Trophoblast cell (in vitro differentiated cells and primary cell): ENCODE measurements around the gene LAMA2.

Experiments
- DNase-seq, 2 donors: peaks; one replicate each; pipeline ENCODE4 v3.0.0-alpha.2; 2016
- H2AFZ ChIP-seq: 2 replicates; pipeline ENCODE4 v1.6.1; 2013; ENCODE audit warnings: low read length, moderate library complexity, mild to moderate bottlenecking; ENCODE audit not compliant: insufficient read depth, poor library complexity
- H2AK5ac ChIP-seq: 2 replicates; pipeline ENCODE4 v1.6.1; 2013; ENCODE audit warnings: mild to moderate bottlenecking, low read length
- H2BK120ac ChIP-seq: 2 replicates; pipeline ENCODE4 v1.6.1; 2013; ENCODE audit warnings: low read length, mild to moderate bottlenecking, moderate library complexity; ENCODE audit not compliant: insufficient read depth, poor library complexity
- H2BK12ac ChIP-seq: 2 replicates; pipeline ENCODE4 v1.6.1; 2013; ENCODE audit warnings: mild to moderate bottlenecking, low read length, moderate library complexity
- H2BK5ac ChIP-seq: 2 replicates; pipeline ENCODE4 v1.6.1; 2013; ENCODE audit warnings: low read length, low read depth, moderate library complexity, mild to moderate bottlenecking; ENCODE audit not compliant: poor library complexity
- H3K14ac ChIP-seq: 2 replicates; pipeline ENCODE4 v1.6.1; 2013; ENCODE audit warnings: mild to moderate bottlenecking, low read length
- H3K18ac ChIP-seq: 2 replicates; pipeline ENCODE4 v1.6.1; 2013; ENCODE audit warnings: mild to moderate bottlenecking, low read length
- H3K23ac ChIP-seq: 2 replicates; pipeline ENCODE4 v1.6.1; 2013; ENCODE audit warnings: low read length
- H3K27ac ChIP-seq: 2 replicates; pipeline ENCODE4 v1.5.1; 2013; ENCODE audit warnings: low read depth, mild to moderate bottlenecking, inconsistent platforms, low read length, moderate library complexity
- H3K27me3 ChIP-seq: 2 replicates; pipeline ENCODE4 v1.6.1; 2013; ENCODE audit warnings: inconsistent platforms, mild to moderate bottlenecking, low read length, moderate library complexity; ENCODE audit not compliant: insufficient read depth
- H3K36me3 ChIP-seq, 2 experiments: 1 replicate in 1 of 2; 2 replicates in 1 of 2; pipeline ENCODE4 v1.6.1; 2013; ENCODE audit warnings: low read length in 2 of 2, mild to moderate bottlenecking in 2 of 2, moderate library complexity in 1 of 2; ENCODE audit not compliant: insufficient read depth in 2 of 2, control insufficient read depth in 1 of 2
- H3K4ac ChIP-seq: 2 replicates; pipeline ENCODE4 v1.6.1; 2013; ENCODE audit warnings: low read depth, mild to moderate bottlenecking, low read length, moderate library complexity
- H3K4me1 ChIP-seq, 2 experiments: 1 replicate in 1 of 2; 2 replicates in 1 of 2; pipeline ENCODE4 v1.6.1; 2013; ENCODE audit warnings: low read length in 2 of 2, mild to moderate bottlenecking in 2 of 2, moderate library complexity in 1 of 2; ENCODE audit not compliant: insufficient read depth in 2 of 2, control insufficient read depth in 1 of 2
- H3K4me2 ChIP-seq: 2 replicates; pipeline ENCODE4 v1.6.1; 2013; ENCODE audit warnings: inconsistent platforms, mild to moderate bottlenecking, low read length, moderate library complexity
- H3K4me3 ChIP-seq: 2 replicates; pipeline ENCODE4 v1.5.1; 2013; ENCODE audit warnings: mild to moderate bottlenecking, low read depth, low read length, inconsistent platforms
- H3K79me1 ChIP-seq: one replicate; pipeline ENCODE4 v1.6.1; 2013; ENCODE audit warnings: low read length
- H3K79me2 ChIP-seq: 2 replicates; pipeline ENCODE4 v1.6.1; 2013; ENCODE audit warnings: low read length, mild to moderate bottlenecking; ENCODE audit not compliant: control insufficient read depth, insufficient read depth, poor library complexity
- H3K9ac ChIP-seq: 2 replicates; pipeline ENCODE4 v1.6.1; 2013; ENCODE audit warnings: mild to moderate bottlenecking, low read length
- H3K9me3 ChIP-seq: 2 replicates; pipeline ENCODE4 v1.6.1; 2013; ENCODE audit warnings: low read depth, mild to moderate bottlenecking, control low read depth, inconsistent platforms, low read length; ENCODE audit not compliant: insufficient read depth
- H4K12ac ChIP-seq: 2 replicates; pipeline ENCODE4 v1.6.1; 2013; ENCODE audit warnings: low read depth, mild to moderate bottlenecking, low read length, moderate library complexity
- H4K8ac ChIP-seq: 2 replicates; pipeline ENCODE4 v1.6.1; 2013; ENCODE audit warnings: low read depth, mild to moderate bottlenecking, low read length, moderate library complexity
- H4K91ac ChIP-seq: one replicate; pipeline ENCODE4 v1.6.1; 2013; ENCODE audit warnings: low read depth, mild to moderate bottlenecking, low read length, moderate library complexity
- WGBS: extraction: QIAGEN DNeasy Blood & Tissue Kit; methylation state at CpG from one replicate; pipeline ENCODE4 v1.1.7; 2013; ENCODE audit warnings: missing lambda C conversion rate; ENCODE audit not compliant: insufficient read length, insufficient coverage; ENCODE audit errors: extremely low coverage; 5-methylcytosine and 5-hydroxymethylcytosine counted together

Gene LAMA2

DNA sequence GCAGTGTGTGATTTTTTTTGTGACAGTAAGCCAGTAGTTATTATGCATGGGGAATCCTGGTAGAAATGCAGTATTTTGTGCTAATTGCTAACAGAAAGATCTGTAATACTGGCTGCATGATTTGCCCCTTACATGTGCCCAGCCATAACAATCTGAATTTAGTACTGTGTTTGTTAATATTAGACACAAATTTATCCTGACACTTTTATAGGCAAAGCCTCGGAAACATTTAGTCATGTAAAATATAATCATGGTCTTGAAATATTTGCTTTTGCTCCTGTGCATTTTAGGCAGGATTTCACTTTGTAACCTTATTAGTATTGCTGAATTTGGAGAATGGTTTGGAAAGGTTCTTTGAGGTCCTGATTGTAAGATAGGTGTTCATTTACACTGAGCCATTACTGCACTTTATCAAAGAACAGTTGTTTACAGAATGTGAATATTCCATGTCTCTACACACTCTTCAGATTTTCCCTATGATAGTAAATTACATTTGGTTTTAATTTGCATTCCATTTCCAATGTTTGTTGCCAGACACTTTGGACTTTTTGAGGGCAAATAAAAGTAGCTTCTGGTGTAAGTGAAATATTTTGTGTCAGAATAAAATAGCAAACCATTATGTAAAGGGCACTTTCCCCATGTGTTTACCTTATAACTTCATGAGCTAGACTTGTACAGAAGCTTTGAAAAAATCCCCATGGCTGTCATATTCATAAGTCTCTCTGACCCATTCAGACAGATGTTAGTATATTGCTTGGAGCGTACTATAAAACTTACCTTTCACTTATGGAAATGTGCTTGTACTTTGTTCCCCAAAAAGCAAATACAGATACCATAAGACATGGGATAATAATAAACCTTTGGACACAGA, 477.1 kb downstream of the LAMA2 start:
- H3K9ac ChIP-seq, result no peak overlapping the region
- no peak overlapping the region for H2BK12ac ChIP-seq
- H3K79me2 ChIP-seq, result no peaks in the 10 kb centered on the region
- H3K23ac ChIP-seq, result no peak overlapping the region
- H3K14ac ChIP-seq, result no peak overlapping the region
- no peak overlapping the region for H4K8ac ChIP-seq
- H3K4me1 ChIP-seq, result no peaks in the 10 kb centered on the region
- H3K4me3 ChIP-seq, result no peak overlapping the region
- H3K27me3 ChIP-seq, result no peaks in the 10 kb centered on the region
- H2BK5ac ChIP-seq, result no peak overlapping the region
- H3K4me2 ChIP-seq, result no peak overlapping the region
- H3K36me3 ChIP-seq, result no peaks in the 10 kb centered on the region
- H3K79me1 ChIP-seq, result no peaks in the 10 kb centered on the region
- no peak overlapping the region for H2AK5ac ChIP-seq
- WGBS, result no CpG with 5 or more reads among the region's 2 CpGs
- H3K27ac ChIP-seq, result no peak overlapping the region
- no peak overlapping the region for H3K18ac ChIP-seq
- no peak for DNase-seq
- no peak overlapping the region for H2AFZ ChIP-seq
- no peak overlapping the region for H4K12ac ChIP-seq
- H4K91ac ChIP-seq, result no peak overlapping the region
- H2BK120ac ChIP-seq, result no peak overlapping the region
- no peak overlapping the region for H3K4ac ChIP-seq
- no peaks in the 10 kb centered on the region for H3K9me3 ChIP-seq

- no peaks in the 10 kb centered on the region for H3K9me3 ChIP-seq
- no peak overlapping the region for H3K14ac ChIP-seq
- no peak overlapping the region for H2BK12ac ChIP-seq
- WGBS, result no CpG with 5 or more reads among the region's 2 CpGs
- no peak overlapping the region for H3K4ac ChIP-seq
- no peaks in the 10 kb centered on the region for H3K79me2 ChIP-seq
- H2AK5ac ChIP-seq, result no peak overlapping the region
- H4K8ac ChIP-seq, result no peak overlapping the region
- H2BK5ac ChIP-seq, result no peak overlapping the region
- no peaks in the 10 kb centered on the region for H3K27me3 ChIP-seq
- H3K4me2 ChIP-seq, result no peak overlapping the region
- no peaks in the 10 kb centered on the region for H3K79me1 ChIP-seq
- no peak overlapping the region for H3K9ac ChIP-seq
- no peak overlapping the region for H4K91ac ChIP-seq
- H3K4me1 ChIP-seq, result no peaks in the 10 kb centered on the region
- H4K12ac ChIP-seq, result no peak overlapping the region
- H3K36me3 ChIP-seq, result no peaks in the 10 kb centered on the region
- H3K23ac ChIP-seq, result no peak overlapping the region
- H3K4me3 ChIP-seq, result no peak overlapping the region
- no peak overlapping the region for H2AFZ ChIP-seq
- H3K18ac ChIP-seq, result no peak overlapping the region
- no peak overlapping the region for H2BK120ac ChIP-seq
- no peak overlapping the region for H3K27ac ChIP-seq
- DNase-seq, result no peak
Observed at GRCh38 chr6:129360682-129360955, 477.7 kb downstream of the LAMA2 start.

DNA sequence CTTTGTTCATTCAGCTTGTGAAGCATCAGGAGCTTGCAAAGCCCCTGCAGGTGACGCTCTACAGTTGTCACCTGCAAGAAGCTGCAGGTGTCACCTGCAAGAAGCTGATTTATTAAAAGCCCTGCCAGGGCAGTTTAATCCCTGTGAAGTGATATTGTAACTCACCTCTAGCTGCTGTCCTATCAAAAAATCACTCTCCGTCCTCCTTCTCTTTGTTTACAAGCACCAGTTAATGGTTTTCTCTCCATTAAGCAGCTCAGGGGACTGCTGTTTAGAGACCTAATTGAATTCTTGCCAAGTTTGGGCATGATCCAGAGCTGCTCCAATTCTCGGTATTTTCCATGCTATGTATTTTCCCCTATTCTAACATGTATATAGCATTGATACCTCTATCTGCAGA, 481.1 kb downstream of the LAMA2 start:
- Histone ChIP-seq H3K79me1 (no peaks in the 10 kb centered on the region), H3K18ac (no peak overlapping the region), H3K79me2 (no peaks in the 10 kb centered on the region), H4K8ac (no peak overlapping the region), H3K9ac (no peak overlapping the region), H3K27ac (no peak overlapping the region), H3K4me2 (no peak overlapping the region), H4K91ac (no peak overlapping the region), H3K4me1 (no peaks in the 10 kb centered on the region), H2AFZ (no peak overlapping the region), H2AK5ac (no peak overlapping the region), H3K4me3 (no peak overlapping the region), H3K4ac (no peak overlapping the region), H3K23ac (no peak overlapping the region), H2BK12ac (no peak overlapping the region), H3K27me3 (no peaks in the 10 kb centered on the region), H3K9me3 (no peaks in the 10 kb centered on the region), H2BK5ac (no peak overlapping the region), H3K14ac (no peak overlapping the region), H3K36me3 (no peaks in the 10 kb centered on the region), H4K12ac (no peak overlapping the region), H2BK120ac (no peak overlapping the region)
- no CpG with 5 or more reads among the region's 3 CpGs for WGBS
- DNase-seq, result no peak

GRCh38 chr6:129364767-129365166, 481.8 kb downstream of the LAMA2 start:
- no peak overlapping the region for H4K91ac ChIP-seq
- no peak overlapping the region for H4K12ac ChIP-seq

More at GRCh38 chr6:129364767-129365166, 481.8 kb downstream of the LAMA2 start:
- DNase-seq, result no peak
- Histone ChIP-seq H3K79me2 (no peaks in the 10 kb centered on the region), H3K18ac (no peak overlapping the region), H3K23ac (no peak overlapping the region), H3K79me1 (no peaks in the 10 kb centered on the region), H3K4ac (no peak overlapping the region), H2AFZ (no peak overlapping the region), H3K4me3 (no peak overlapping the region), H3K36me3 (no peaks in the 10 kb centered on the region), H2BK5ac (no peak overlapping the region), H2AK5ac (no peak overlapping the region), H3K27me3 (no peaks in the 10 kb centered on the region), H4K8ac (no peak overlapping the region), H3K14ac (no peak overlapping the region), H3K4me2 (no peak overlapping the region), H3K4me1 (no peaks in the 10 kb centered on the region), H3K9me3 (no peaks in the 10 kb centered on the region), H3K27ac (no peak overlapping the region), H3K9ac (no peak overlapping the region), H2BK12ac (no peak overlapping the region), H2BK120ac (no peak overlapping the region)
- no CpG with 5 or more reads among the region's 3 CpGs for WGBS
